HepG2 (cell line): ENCODE data around the gene SMPD1. TPM values are rescaled to one million over a fixed set of nuclear protein-coding genes. Genes with fewer than 3 reads are reported as not detected.
A peak's percentile ranks its signal among the peaks of the same experiment; 100 is the strongest.

ENCODE experiments used
- BRF2 ChIP-seq: sonication (generic); formaldehyde crosslinking; IDR thresholded peaks from 2 replicates; pipeline ENCODE4 v1.8.1; 2022; ENCODE audit warnings: mild to moderate bottlenecking, missing genetic modification reagents
- GZF1 ChIP-seq: sonication (generic); formaldehyde crosslinking; IDR thresholded peaks from 2 replicates; pipeline ENCODE4 v1.5.1; 2020; ENCODE audit warnings: mild to moderate bottlenecking, missing genetic modification reagents
- TFE3 ChIP-seq: IDR thresholded peaks from 2 replicates; pipeline ENCODE4 v1.6.1; 2016
- ZHX2 ChIP-seq, 2 experiments: sonication (generic) in 1 of 2; formaldehyde crosslinking in 1 of 2; IDR thresholded peaks; 2 replicates each; pipeline versions ENCODE4 v1.6.1 to v1.9.0; 2014 to 2022; ENCODE audit warnings: antibody characterized with exemption in 1 of 2, borderline replicate concordance in 1 of 2, inconsistent platforms in 1 of 2, low read depth in 1 of 2, missing genetic modification reagents in 1 of 2
- ZNF318 ChIP-seq: sonication (generic); formaldehyde crosslinking; IDR thresholded peaks from 2 replicates; pipeline ENCODE4 v1.4.0; 2020; ENCODE audit warnings: mild to moderate bottlenecking, missing genetic modification reagents
- ZNF704 ChIP-seq: sonication (generic); formaldehyde crosslinking; IDR thresholded peaks from 2 replicates; pipeline ENCODE4 v1.8.1; 2023; ENCODE audit warnings: mild to moderate bottlenecking, inconsistent platforms, moderate library complexity, missing genetic modification reagents, borderline replicate concordance
- ZNF841 ChIP-seq: sonication (generic); formaldehyde crosslinking; IDR thresholded peaks from 2 replicates; pipeline ENCODE4 v1.8.1; 2023; ENCODE audit warnings: missing genetic modification reagents, borderline replicate concordance
- ZNF891 ChIP-seq: sonication (generic); formaldehyde crosslinking; IDR thresholded peaks from 2 replicates; pipeline ENCODE4 v1.5.0; 2020; ENCODE audit warnings: mild to moderate bottlenecking, missing genetic modification reagents
- polyA plus RNA-seq, 8 experiments: library from polyadenylated mRNA; depleted of rRNA in 3 of 8; stranded (reverse) in 7 of 8; unstranded in 1 of 8; fragments of >200 nt; fragmentation: Illumina TruSeq in 4 of 8; extraction: Trizol in 4 of 8; gene quantifications; 2 replicates each; pipeline versions ENCODE4 v1.2.1 to v1.2.3, GENCODE V29; 2011 to 2016; ENCODE audit warnings: low read depth in 4 of 8, missing spikeins in 1 of 8, mixed read lengths in 1 of 8; ENCODE audit not compliant: insufficient read depth in 1 of 8
- total RNA-seq, 5 experiments: library from RNA; depleted of rRNA; stranded (reverse); fragments of >200 nt; fragmentation: Illumina TruSeq; extraction: Trizol; gene quantifications; 2 replicates each; pipeline ENCODE4 v1.2.3, GENCODE V29; 2016; ENCODE audit warnings: low read depth in 1 of 5

Gene SMPD1
- total and polyA plus RNA-seq, 2 of the 13 experiments (the other 11 are each of a cell fraction or from before 2014, with no cell fraction given), result 6.3 to 8.4 TPM

GRCh38 chr11:6389905-6390717 lies at the start of gene SMPD1 (continued):
- no peak for TF ChIP-seq GZF1 (CRISPR knock-in tag)
- TF ChIP-seq BRF2 (CRISPR knock-in tag), result no peak
- TF ChIP-seq ZNF704, result peak; percentile 55; the same call in 1 of the 2 replicates
- TF ChIP-seq ZNF318, result 0 out of 2 replicates have a peak, but pooled peaks have one; percentile 14
- no peak for TF ChIP-seq ZNF891
- no peak for TF ChIP-seq ZNF841
- no peak for TF ChIP-seq TFE3 (CRISPR knock-in tag)
- TF ChIP-seq ZHX2 (IDR thresholded peaks at IDR 0.05; ENCODE audit: low read depth), result no peak
- TF ChIP-seq ZHX2 (CRISPR knock-in tag; IDR thresholded peaks at IDR 0.05; ENCODE audit: borderline replicate concordance), result no peak
